Stimulated activated CD4-positive, alpha-beta T cell treated with anti-CD3 and anti-CD28 coated beads, TNF-alpha, amount 100 ng/mL, for 1 hour (primary cell): ENCODE data around the gene LASP1NB.

Experiments
- DNase-seq, 3 donors: peaks; one replicate each; pipeline ENCODE4 v3.0.0-alpha.2; 2020; ENCODE audit warnings: low read depth in 3 of 3, low spot score in 1 of 3

The LASP1NB gene

GRCh38 chr17:38925263-38925995 lies at the start of gene LASP1NB:
Gene LASP1NB (plus strand): TSS chr17:38925614.
- no peak for DNase-seq

GRCh38 chr17:38877130-38877851 lies 48.1 kb upstream of the LASP1NB start:
- no peak for DNase-seq

- DNase-seq, result no peak
Observed at GRCh38 chr17:38879878-38880665, 45.3 kb upstream of the LASP1NB start.

GRCh38 chr17:38881600-38882191 lies 43.7 kb upstream of the LASP1NB start:
- no peak for DNase-seq

- DNase-seq, result no peak
Observed at GRCh38 chr17:38882870-38883269, 42.5 kb upstream of the LASP1NB start.

- no peak for DNase-seq
Observed at GRCh38 chr17:38883592-38884526, 41.6 kb upstream of the LASP1NB start.

- DNase-seq, result no peak
Observed at GRCh38 chr17:38885044-38885727, 40.2 kb upstream of the LASP1NB start.

- DNase-seq, result no peak
Observed at GRCh38 chr17:38885728-38886642, 39.4 kb upstream of the LASP1NB start.

GRCh38 chr17:38886643-38887010 lies 38.8 kb upstream of the LASP1NB start:
- no peak for DNase-seq

GRCh38 chr17:38888842-38889241 lies 36.6 kb upstream of the LASP1NB start:
- no peak for DNase-seq

- DNase-seq, result no peak
Observed at GRCh38 chr17:38889745-38890409, 35.5 kb upstream of the LASP1NB start.

GRCh38 chr17:38890410-38890746 lies 35.0 kb upstream of the LASP1NB start:
- DNase-seq, result no peak

- DNase-seq, result no peak
Observed at GRCh38 chr17:38891441-38891840, 34.0 kb upstream of the LASP1NB start.

- no peak for DNase-seq
Observed at GRCh38 chr17:38892083-38892482, 33.3 kb upstream of the LASP1NB start.

- DNase-seq, result no peak
Observed at GRCh38 chr17:38892620-38893019, 32.8 kb upstream of the LASP1NB start.

GRCh38 chr17:38893113-38893512 lies 32.3 kb upstream of the LASP1NB start:
- no peak for DNase-seq

- DNase-seq, result no peak
Observed at GRCh38 chr17:38893607-38894006, 31.8 kb upstream of the LASP1NB start.

GRCh38 chr17:38894276-38894675 lies 31.1 kb upstream of the LASP1NB start:
- no peak for DNase-seq
